Measurements from ENCODE around the gene MPV17. TPM values are rescaled to one million over a fixed set of nuclear protein-coding genes. Genes with fewer than 3 reads are reported as not detected.

The MPV17 gene
- total RNA-seq, 1 experiment from 2014 or later, result 51.5 TPM

DNA sequence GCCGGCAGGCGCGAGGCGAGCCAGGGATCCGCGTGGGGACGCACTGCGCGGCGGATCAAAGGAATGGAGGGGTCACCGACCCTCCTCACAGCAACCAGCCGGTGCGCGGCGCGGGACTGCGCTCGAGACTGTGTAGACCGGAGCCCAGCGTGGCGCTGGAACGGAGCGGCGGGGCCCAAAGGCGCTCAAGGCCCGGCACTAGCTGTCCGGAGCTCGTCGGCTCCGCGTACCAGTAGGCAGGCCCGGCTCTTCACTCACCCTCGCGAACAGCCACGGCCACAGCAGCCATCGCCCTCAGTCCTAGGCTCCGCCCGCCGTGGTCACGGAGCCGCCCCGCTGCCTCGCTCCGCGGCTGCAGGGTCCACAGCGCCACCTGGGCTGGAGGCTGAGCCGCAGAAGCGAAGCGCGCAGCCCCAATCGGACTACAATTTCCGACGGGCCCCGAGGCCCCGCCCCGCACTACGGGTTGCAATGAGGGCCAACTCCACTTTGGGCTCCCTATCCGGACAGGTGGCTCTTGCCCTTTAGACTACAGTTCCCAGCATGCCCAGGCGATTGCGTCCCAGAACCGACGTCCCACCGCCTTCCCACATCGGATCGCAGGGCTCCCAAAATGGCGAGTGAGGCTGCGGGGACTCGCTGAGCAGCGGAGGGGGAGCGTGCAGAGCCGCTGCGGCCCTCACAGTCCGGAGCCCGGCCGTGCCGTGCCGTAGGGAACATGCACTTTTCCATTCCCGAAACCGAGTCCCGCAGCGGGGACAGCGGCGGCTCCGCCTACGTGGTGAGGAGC is 47.3 kb upstream of the MPV17 start, which contains the start of the genes EIF2B4 and SNX17 (continued):
- TF ChIP-seq, protein P1, sequence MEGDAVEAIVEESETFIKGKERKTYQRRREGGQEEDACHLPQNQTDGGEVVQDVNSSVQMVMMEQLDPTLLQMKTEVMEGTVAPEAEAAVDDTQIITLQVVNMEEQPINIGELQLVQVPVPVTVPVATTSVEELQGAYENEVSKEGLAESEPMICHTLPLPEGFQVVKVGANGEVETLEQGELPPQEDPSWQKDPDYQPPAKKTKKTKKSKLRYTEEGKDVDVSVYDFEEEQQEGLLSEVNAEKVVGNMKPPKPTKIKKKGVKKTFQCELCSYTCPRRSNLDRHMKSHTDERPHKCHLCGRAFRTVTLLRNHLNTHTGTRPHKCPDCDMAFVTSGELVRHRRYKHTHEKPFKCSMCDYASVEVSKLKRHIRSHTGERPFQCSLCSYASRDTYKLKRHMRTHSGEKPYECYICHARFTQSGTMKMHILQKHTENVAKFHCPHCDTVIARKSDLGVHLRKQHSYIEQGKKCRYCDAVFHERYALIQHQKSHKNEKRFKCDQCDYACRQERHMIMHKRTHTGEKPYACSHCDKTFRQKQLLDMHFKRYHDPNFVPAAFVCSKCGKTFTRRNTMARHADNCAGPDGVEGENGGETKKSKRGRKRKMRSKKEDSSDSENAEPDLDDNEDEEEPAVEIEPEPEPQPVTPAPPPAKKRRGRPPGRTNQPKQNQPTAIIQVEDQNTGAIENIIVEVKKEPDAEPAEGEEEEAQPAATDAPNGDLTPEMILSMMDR (IDR thresholded peaks at IDR 0.05), result no peak
- TF ChIP-seq JUN (CRISPR knock-in tag; IDR thresholded peaks at IDR 0.05) (no peak), GABPB1 (CRISPR knock-in tag; IDR thresholded peaks at IDR 0.05) (peak; percentile 96), ZNF317 (CRISPR knock-in tag; IDR thresholded peaks at IDR 0.05; ENCODE audit: borderline replicate concordance, low read depth) (peak; percentile 41; the same call in 1 of the 2 replicates), RELA (CRISPR knock-in tag; IDR thresholded peaks at IDR 0.05; ENCODE audit: borderline replicate concordance) (peak; percentile 12; the same call in 1 of the 2 replicates), ETV6 (CRISPR knock-in tag; IDR thresholded peaks at IDR 0.05) (peak; percentile 81), TEAD1 (CRISPR knock-in tag; IDR thresholded peaks at IDR 0.05) (peak; percentile 88; the same call in 1 of the 2 replicates), EMX1 (CRISPR knock-in tag; IDR thresholded peaks at IDR 0.05) (no peak), TCF7 (CRISPR knock-in tag; IDR thresholded peaks at IDR 0.05; ENCODE audit: low read depth) (peak; percentile 38; the same call in 1 of the 2 replicates), ZNF263 (CRISPR knock-in tag; IDR thresholded peaks at IDR 0.05; ENCODE audit: low read depth) (no peak), GTF2I (CRISPR knock-in tag; conservative IDR thresholded peaks at IDR 0.05) (no peak), ZNF232 (CRISPR knock-in tag; IDR thresholded peaks at IDR 0.05) (peak; percentile 83; the same call in 1 of the 2 replicates), ESRRA (CRISPR knock-in tag; IDR thresholded peaks at IDR 0.05; ENCODE audit: borderline replicate concordance) (peak; percentile 79; the same call in 1 of the 2 replicates), FOXK1 (CRISPR knock-in tag; IDR thresholded peaks at IDR 0.05) (peak; percentile 91), ZNF121 (CRISPR knock-in tag; IDR thresholded peaks at IDR 0.05) (peak; percentile 36; the same call in 1 of the 2 replicates), NFE2L1 (CRISPR knock-in tag; IDR thresholded peaks at IDR 0.05) (peak; percentile 80; the same call in 1 of the 2 replicates)
- TF ChIP-seq, protein P2, sequence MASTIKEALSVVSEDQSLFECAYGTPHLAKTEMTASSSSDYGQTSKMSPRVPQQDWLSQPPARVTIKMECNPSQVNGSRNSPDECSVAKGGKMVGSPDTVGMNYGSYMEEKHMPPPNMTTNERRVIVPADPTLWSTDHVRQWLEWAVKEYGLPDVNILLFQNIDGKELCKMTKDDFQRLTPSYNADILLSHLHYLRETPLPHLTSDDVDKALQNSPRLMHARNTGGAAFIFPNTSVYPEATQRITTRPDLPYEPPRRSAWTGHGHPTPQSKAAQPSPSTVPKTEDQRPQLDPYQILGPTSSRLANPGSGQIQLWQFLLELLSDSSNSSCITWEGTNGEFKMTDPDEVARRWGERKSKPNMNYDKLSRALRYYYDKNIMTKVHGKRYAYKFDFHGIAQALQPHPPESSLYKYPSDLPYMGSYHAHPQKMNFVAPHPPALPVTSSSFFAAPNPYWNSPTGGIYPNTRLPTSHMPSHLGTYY (CRISPR knock-in tag; IDR thresholded peaks at IDR 0.05), result no peak
- TF ChIP-seq, protein P3, sequence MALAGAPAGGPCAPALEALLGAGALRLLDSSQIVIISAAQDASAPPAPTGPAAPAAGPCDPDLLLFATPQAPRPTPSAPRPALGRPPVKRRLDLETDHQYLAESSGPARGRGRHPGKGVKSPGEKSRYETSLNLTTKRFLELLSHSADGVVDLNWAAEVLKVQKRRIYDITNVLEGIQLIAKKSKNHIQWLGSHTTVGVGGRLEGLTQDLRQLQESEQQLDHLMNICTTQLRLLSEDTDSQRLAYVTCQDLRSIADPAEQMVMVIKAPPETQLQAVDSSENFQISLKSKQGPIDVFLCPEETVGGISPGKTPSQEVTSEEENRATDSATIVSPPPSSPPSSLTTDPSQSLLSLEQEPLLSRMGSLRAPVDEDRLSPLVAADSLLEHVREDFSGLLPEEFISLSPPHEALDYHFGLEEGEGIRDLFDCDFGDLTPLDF (CRISPR knock-in tag; IDR thresholded peaks at IDR 0.05), result no peak
- TF ChIP-seq, protein P4, sequence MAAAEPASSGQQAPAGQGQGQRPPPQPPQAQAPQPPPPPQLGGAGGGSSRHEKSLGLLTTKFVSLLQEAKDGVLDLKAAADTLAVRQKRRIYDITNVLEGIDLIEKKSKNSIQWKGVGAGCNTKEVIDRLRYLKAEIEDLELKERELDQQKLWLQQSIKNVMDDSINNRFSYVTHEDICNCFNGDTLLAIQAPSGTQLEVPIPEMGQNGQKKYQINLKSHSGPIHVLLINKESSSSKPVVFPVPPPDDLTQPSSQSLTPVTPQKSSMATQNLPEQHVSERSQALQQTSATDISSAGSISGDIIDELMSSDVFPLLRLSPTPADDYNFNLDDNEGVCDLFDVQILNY (CRISPR knock-in tag; IDR thresholded peaks at IDR 0.05), result peak; percentile 46; the same call in 1 of the 2 replicates
- TF ChIP-seq, protein P5, sequence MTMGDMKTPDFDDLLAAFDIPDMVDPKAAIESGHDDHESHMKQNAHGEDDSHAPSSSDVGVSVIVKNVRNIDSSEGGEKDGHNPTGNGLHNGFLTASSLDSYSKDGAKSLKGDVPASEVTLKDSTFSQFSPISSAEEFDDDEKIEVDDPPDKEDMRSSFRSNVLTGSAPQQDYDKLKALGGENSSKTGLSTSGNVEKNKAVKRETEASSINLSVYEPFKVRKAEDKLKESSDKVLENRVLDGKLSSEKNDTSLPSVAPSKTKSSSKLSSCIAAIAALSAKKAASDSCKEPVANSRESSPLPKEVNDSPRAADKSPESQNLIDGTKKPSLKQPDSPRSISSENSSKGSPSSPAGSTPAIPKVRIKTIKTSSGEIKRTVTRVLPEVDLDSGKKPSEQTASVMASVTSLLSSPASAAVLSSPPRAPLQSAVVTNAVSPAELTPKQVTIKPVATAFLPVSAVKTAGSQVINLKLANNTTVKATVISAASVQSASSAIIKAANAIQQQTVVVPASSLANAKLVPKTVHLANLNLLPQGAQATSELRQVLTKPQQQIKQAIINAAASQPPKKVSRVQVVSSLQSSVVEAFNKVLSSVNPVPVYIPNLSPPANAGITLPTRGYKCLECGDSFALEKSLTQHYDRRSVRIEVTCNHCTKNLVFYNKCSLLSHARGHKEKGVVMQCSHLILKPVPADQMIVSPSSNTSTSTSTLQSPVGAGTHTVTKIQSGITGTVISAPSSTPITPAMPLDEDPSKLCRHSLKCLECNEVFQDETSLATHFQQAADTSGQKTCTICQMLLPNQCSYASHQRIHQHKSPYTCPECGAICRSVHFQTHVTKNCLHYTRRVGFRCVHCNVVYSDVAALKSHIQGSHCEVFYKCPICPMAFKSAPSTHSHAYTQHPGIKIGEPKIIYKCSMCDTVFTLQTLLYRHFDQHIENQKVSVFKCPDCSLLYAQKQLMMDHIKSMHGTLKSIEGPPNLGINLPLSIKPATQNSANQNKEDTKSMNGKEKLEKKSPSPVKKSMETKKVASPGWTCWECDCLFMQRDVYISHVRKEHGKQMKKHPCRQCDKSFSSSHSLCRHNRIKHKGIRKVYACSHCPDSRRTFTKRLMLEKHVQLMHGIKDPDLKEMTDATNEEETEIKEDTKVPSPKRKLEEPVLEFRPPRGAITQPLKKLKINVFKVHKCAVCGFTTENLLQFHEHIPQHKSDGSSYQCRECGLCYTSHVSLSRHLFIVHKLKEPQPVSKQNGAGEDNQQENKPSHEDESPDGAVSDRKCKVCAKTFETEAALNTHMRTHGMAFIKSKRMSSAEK (CRISPR knock-in tag; IDR thresholded peaks at IDR 0.05; ENCODE audit: borderline replicate concordance), result no peak
- TF ChIP-seq, protein P6, sequence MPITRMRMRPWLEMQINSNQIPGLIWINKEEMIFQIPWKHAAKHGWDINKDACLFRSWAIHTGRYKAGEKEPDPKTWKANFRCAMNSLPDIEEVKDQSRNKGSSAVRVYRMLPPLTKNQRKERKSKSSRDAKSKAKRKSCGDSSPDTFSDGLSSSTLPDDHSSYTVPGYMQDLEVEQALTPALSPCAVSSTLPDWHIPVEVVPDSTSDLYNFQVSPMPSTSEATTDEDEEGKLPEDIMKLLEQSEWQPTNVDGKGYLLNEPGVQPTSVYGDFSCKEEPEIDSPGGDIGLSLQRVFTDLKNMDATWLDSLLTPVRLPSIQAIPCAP (CRISPR knock-in tag; IDR thresholded peaks at IDR 0.05), result 0 out of 2 replicates have a peak, but pooled peaks have one; percentile 31
- TF ChIP-seq, protein P7, sequence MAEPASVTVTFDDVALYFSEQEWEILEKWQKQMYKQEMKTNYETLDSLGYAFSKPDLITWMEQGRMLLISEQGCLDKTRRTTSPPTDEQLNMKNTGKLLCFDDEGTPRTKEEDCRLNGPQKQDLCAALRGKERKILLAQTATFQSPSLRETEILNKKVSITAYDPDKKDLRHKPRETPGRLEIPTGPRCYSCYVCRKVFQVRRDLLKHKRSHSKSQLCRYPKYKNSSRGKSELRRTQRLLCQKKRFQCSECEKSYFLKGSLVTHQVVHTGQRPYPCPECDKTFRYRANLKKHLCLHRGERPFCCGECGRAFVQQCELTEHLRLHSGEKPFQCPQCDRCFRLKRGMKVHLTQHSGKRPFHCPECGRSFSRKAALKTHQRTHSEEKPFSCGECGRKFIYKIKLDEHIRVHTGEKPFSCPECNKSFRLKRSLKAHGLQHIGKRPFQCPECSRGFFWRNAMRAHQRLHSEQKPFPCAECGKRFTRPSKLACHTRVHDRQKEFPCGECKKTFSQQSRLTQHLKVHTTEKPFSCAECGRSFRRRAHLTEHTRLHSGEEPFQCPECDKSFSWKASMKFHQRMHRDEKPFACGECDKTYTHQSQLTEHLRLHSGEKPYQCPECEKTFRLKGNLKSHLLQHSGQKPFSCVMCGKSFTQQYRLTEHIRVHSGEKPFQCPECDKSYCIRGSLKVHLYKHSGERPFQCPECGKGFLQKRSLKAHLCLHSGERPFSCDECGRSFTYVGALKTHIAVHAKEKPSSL (CRISPR knock-in tag; conservative IDR thresholded peaks at IDR 0.05), result no peak
- TF ChIP-seq, protein P8, sequence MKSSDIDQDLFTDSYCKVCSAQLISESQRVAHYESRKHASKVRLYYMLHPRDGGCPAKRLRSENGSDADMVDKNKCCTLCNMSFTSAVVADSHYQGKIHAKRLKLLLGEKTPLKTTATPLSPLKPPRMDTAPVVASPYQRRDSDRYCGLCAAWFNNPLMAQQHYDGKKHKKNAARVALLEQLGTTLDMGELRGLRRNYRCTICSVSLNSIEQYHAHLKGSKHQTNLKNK (CRISPR knock-in tag; IDR thresholded peaks at IDR 0.05), result no peak
- TF ChIP-seq, protein P9, sequence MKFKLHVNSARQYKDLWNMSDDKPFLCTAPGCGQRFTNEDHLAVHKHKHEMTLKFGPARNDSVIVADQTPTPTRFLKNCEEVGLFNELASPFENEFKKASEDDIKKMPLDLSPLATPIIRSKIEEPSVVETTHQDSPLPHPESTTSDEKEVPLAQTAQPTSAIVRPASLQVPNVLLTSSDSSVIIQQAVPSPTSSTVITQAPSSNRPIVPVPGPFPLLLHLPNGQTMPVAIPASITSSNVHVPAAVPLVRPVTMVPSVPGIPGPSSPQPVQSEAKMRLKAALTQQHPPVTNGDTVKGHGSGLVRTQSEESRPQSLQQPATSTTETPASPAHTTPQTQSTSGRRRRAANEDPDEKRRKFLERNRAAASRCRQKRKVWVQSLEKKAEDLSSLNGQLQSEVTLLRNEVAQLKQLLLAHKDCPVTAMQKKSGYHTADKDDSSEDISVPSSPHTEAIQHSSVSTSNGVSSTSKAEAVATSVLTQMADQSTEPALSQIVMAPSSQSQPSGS (CRISPR knock-in tag; IDR thresholded peaks at IDR 0.05; ENCODE audit: borderline replicate concordance, low read depth), result no peak
